ENCODE results near the gene KRT75. TPM values are rescaled to one million over a fixed set of nuclear protein-coding genes. Genes with fewer than 3 reads are reported as not detected.

The KRT75 gene
- total RNA-seq, 1 experiment from 2014 or later = not detected

DNA sequence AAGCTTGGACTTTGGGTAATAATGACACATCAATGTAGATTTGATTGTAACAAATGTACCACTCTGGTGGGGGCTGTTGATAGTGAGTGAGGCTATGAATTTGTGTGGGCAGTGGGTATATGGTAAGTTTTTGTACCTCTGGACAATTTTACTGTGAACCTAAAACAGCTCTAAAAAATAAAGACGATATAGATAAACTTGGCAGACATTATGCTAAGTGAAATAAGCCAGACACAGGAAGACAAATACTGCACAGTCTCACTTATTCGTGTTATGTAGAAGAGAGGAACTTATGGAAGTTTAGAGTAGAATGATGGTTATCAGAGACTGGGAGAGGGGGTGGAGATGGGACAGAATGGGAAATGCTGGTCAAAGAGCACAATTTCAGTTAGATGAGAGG is 30.7 kb upstream of the KRT75 start:
- TF ChIP-seq, protein P1, sequence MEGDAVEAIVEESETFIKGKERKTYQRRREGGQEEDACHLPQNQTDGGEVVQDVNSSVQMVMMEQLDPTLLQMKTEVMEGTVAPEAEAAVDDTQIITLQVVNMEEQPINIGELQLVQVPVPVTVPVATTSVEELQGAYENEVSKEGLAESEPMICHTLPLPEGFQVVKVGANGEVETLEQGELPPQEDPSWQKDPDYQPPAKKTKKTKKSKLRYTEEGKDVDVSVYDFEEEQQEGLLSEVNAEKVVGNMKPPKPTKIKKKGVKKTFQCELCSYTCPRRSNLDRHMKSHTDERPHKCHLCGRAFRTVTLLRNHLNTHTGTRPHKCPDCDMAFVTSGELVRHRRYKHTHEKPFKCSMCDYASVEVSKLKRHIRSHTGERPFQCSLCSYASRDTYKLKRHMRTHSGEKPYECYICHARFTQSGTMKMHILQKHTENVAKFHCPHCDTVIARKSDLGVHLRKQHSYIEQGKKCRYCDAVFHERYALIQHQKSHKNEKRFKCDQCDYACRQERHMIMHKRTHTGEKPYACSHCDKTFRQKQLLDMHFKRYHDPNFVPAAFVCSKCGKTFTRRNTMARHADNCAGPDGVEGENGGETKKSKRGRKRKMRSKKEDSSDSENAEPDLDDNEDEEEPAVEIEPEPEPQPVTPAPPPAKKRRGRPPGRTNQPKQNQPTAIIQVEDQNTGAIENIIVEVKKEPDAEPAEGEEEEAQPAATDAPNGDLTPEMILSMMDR (conservative IDR thresholded peaks at IDR 0.05; ENCODE audit: low read depth, low read length) = no peak
- no peak for TF ChIP-seq EZH2 (IDR thresholded peaks at IDR 0.05; ENCODE audit: borderline replicate concordance, low read depth, low read length, poor library complexity, severe bottlenecking)
- Histone ChIP-seq H3K36me3 (ENCODE audit: insufficient read depth, low read length, poor library complexity, severe bottlenecking) (no peaks in the 10 kb centered on the region), H3K27ac (ENCODE audit: low read depth, low read length, poor library complexity, severe bottlenecking) (no peak overlapping the region), H3K4me3 (ENCODE audit: low read depth, low read length, poor library complexity, severe bottlenecking) (no peak overlapping the region), H3K9me3 (ENCODE audit: low read depth, low read length, poor library complexity, severe bottlenecking) (no peaks in the 10 kb centered on the region), H3K27me3 (replicated peaks; ENCODE audit: insufficient read depth, low read depth, low read length, poor library complexity) (peaks cover 13% of the 10 kb centered on the region), H3K4me1 (ENCODE audit: insufficient read depth, low read length, poor library complexity, severe bottlenecking) (no peaks in the 10 kb centered on the region)
- BruUV-seq (replicated peaks) = no TSS peak
- CTCF ChIA-PET = no interaction called here
- no peak for DNase-seq (ENCODE audit: low spot score)
- POLR2A ChIA-PET (ENCODE audit: low non-redundant PET) = no interaction called here
- intact Hi-C loops (cut with micrococcal nuclease; ENCODE audit: unreplicated experiment) = no loop called here

DNA sequence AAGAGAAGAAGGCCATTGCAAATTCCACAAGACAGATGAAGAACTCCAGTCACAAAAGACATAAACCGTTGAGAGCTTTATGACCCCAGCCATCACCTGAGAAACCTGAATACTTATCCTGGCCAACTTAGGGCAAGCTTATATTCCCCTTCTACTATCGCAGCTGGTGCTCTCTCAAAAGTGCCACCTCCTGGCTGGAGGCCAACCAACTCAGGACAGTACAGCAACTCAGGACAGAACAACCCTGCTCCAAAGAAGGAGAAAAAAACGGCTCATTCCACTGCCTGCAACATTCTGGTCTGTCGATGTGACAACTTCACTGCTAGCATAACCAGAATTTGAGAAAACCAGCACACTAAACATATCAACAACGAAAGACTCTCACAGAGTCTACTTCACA is 27.5 kb upstream of the KRT75 start:
- ChIA-PET POLR2A (ENCODE audit: low non-redundant PET) (no interaction called here), CTCF (no interaction called here)
- intact Hi-C loops (cut with micrococcal nuclease; ENCODE audit: unreplicated experiment) = no loop called here
- Histone ChIP-seq H3K36me3 (ENCODE audit: insufficient read depth, low read length, poor library complexity, severe bottlenecking) (no peaks in the 10 kb centered on the region), H3K27me3 (replicated peaks; ENCODE audit: insufficient read depth, low read depth, low read length, poor library complexity) (peaks cover 10% of the 10 kb centered on the region), H3K4me3 (ENCODE audit: low read depth, low read length, poor library complexity, severe bottlenecking) (no peak overlapping the region), H3K4me1 (ENCODE audit: insufficient read depth, low read length, poor library complexity, severe bottlenecking) (no peaks in the 10 kb centered on the region), H3K9me3 (ENCODE audit: low read depth, low read length, poor library complexity, severe bottlenecking) (no peaks in the 10 kb centered on the region), H3K27ac (ENCODE audit: low read depth, low read length, poor library complexity, severe bottlenecking) (no peak overlapping the region)
- TF ChIP-seq, protein P1 (conservative IDR thresholded peaks at IDR 0.05; ENCODE audit: low read depth, low read length) = no peak
- no peak for DNase-seq (ENCODE audit: low spot score)
- no TSS peak for BruUV-seq (replicated peaks)

- no TSS peak for BruUV-seq (replicated peaks)
- POLR2A ChIA-PET (ENCODE audit: low non-redundant PET) = no interaction called here
- CTCF ChIA-PET = interaction anchor here (0.7 kb wide), 1 partner anchor 212 kb away, joined by 4 read pairs; no protein-coding TSS in a partner anchor
Measured at GRCh38 chr12:52458861-52459260, 24.7 kb upstream of the KRT75 start.

More at GRCh38 chr12:52458861-52459260, 24.7 kb upstream of the KRT75 start:
- no peaks in the 10 kb centered on the region for H3K9me3 ChIP-seq (ENCODE audit: low read depth, low read length, poor library complexity, severe bottlenecking)
- intact Hi-C loops (cut with micrococcal nuclease; ENCODE audit: unreplicated experiment) = no loop called here
- H3K27ac ChIP-seq (ENCODE audit: low read depth, low read length, poor library complexity, severe bottlenecking) = no peak overlapping the region
- no peaks in the 10 kb centered on the region for H3K36me3 ChIP-seq (ENCODE audit: insufficient read depth, low read length, poor library complexity, severe bottlenecking)
- no peak overlapping the region for H3K4me3 ChIP-seq (ENCODE audit: low read depth, low read length, poor library complexity, severe bottlenecking)
- no peaks in the 10 kb centered on the region for H3K4me1 ChIP-seq (ENCODE audit: insufficient read depth, low read length, poor library complexity, severe bottlenecking)
- H3K27me3 ChIP-seq (replicated peaks; ENCODE audit: insufficient read depth, low read depth, low read length, poor library complexity) = peaks cover 6% of the 10 kb centered on the region
- TF ChIP-seq, protein P1 (conservative IDR thresholded peaks at IDR 0.05; ENCODE audit: low read depth, low read length) = no peak
- no peak for TF ChIP-seq EZH2 (IDR thresholded peaks at IDR 0.05; ENCODE audit: borderline replicate concordance, low read depth, low read length, poor library complexity, severe bottlenecking)
- DNase-seq (ENCODE audit: low spot score) = no peak

All from A673 (cell line).